HG03432 (cell line): ENCODE results near the gene CPLX3.

Source experiments
- ATAC-seq: cut with Tn5 transposase; IDR thresholded peaks from one replicate; pipeline ENCODE4 v1.9.1; 2021; ENCODE audit warnings: mild to moderate bottlenecking, moderate library complexity; ENCODE audit not compliant: unreplicated experiment

CPLX3 gene

GRCh38 chr15:74869726-74870407 is 43.4 kb downstream of the CPLX3 start:
- ATAC-seq: peak; percentile 36

- ATAC-seq: no peak
Measured at GRCh38 chr15:74870436-74871215, 44.2 kb downstream of the CPLX3 start.

GRCh38 chr15:74872702-74873035 is 46.2 kb downstream of the CPLX3 start:
- ATAC-seq: no peak

DNA sequence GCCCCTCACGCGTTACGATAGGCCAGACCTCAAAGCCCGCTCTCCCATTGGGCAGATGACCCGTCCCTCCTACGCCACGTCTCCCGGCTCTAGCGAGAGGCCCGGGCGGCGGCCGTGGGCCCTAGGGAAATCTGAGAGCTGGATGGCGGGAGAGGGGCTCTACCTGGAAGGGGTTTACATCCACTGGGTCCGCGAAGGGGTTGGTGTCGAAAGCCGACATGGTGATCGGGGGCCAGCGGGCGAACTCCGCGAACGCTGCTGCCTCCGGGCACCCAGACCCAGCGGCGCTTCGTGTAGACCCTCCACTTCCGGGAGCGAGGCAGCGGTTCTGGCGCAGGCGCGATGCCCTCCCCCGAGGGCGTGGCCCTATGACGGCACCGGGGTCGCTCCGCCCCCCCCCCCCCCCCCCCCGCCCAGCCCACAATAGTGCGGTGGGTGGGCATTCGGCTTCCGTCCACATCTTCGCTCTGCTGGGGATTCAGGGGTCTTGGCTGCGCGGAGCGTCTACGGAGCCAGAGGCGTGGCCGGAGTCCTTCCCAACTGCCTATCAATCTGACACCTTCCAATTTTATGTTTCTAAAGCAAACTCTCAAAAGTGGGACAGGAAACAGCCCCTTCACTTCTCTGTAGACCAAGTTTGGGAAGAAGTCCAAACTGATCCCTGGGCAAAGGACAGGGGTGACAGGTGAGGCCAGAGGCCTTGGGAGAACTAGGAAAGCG is 46.8 kb downstream of the CPLX3 start, which contains the start of gene SCAMP2:
TSS of gene SCAMP2 (minus strand) at position 330 of the 720 bp plus-strand sequence. CDS start at position 220, 110 bp downstream.
- ATAC-seq: peak; percentile 87

- no peak for ATAC-seq
Measured at GRCh38 chr15:74873756-74874424, 47.5 kb downstream of the CPLX3 start.

DNA sequence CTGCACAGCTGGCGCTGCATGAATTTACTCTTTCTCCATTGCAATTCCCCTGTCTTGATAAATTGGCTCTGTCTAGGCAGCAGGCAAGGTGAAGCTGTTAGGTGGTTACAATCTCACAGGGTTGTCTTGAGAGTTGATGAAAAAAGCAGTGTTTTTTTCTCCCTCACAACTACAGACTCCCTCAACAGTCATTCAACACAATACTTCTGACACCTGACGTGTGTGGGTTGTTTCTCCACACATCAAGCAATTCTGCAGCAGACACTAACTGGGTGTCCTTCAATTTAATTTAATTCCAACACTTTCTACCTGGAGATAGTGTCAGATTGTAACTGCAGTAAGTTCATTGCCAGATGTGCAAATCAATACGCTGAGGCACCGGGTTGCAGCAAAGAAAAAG is 51.8 kb downstream of the CPLX3 start:
- no peak for ATAC-seq
